Activated CD4-positive, alpha-beta T cell treated with anti-CD3 and anti-CD28 coated beads, Interleukin-2, amount 50 U/mL, for 24 hours (primary cell): ENCODE results near the gene ANKFY1.

Source experiments
- DNase-seq, 2 donors: peaks; one replicate each; pipeline ENCODE4 v3.0.0-alpha.2; 2020; ENCODE audit warnings: low read depth in 1 of 2, low spot score in 1 of 2

Gene ANKFY1

GRCh38 chr17:4124999-4125398, 138.8 kb downstream of the ANKFY1 start:
- DNase-seq = no peak

- no peak for DNase-seq
Measured at GRCh38 chr17:4120332-4120731, 143.4 kb downstream of the ANKFY1 start.

GRCh38 chr17:4119299-4119698, 144.5 kb downstream of the ANKFY1 start:
- no peak for DNase-seq

- no peak for DNase-seq
Measured at GRCh38 chr17:4118015-4118743, 145.6 kb downstream of the ANKFY1 start.

GRCh38 chr17:4116516-4116915, 147.3 kb downstream of the ANKFY1 start:
- DNase-seq = no peak
